GM23338 (cell line): ENCODE measurements around the gene GGT5.
"Not testable (repeated sequence)": the region's sequence is repeated elsewhere in the genome, so short reads cannot be mapped to it uniquely, and the experiment has no call there.

Source experiments
- CREB1 ChIP-seq: fragments of 250-450 bp; sonication (Bioruptor Pico); IDR thresholded peaks from 2 replicates; pipeline ENCODE4 v1.5.0; 2020; ENCODE audit warnings: low read depth, mild to moderate bottlenecking, moderate library complexity
- EZH2 ChIP-seq: fragments of 200-600 bp; sonication (generic); IDR thresholded peaks from one replicate; pipeline ENCODE4 v1.8.0; 2017; ENCODE audit warnings: antibody characterized with exemption, mild to moderate bottlenecking, low read depth; ENCODE audit not compliant: unreplicated experiment
- EZH2phosphoT487 ChIP-seq: fragments of 200-600 bp; sonication (generic); IDR thresholded peaks from one replicate; pipeline ENCODE4 v1.8.1; 2018; ENCODE audit warnings: antibody characterized with exemption; ENCODE audit not compliant: unreplicated experiment
- NANOG ChIP-seq: IDR thresholded peaks from 2 replicates; pipeline ENCODE4 v1.6.1; 2016; ENCODE audit warnings: antibody characterized with exemption, borderline replicate concordance
- POLR2AphosphoS5 ChIP-seq: IDR thresholded peaks from 2 replicates; pipeline ENCODE4 v1.6.1; 2016; ENCODE audit warnings: antibody characterized with exemption, low read depth
- STAT1 ChIP-seq: IDR thresholded peaks from one replicate; pipeline ENCODE4 v1.6.1; 2016; ENCODE audit warnings: antibody characterized with exemption; ENCODE audit not compliant: unreplicated experiment
- ZNF331 ChIP-seq: fragments of 250-450 bp; sonication (Bioruptor Pico); IDR thresholded peaks from 2 replicates; pipeline ENCODE4 v1.5.0; 2020; ENCODE audit warnings: low read depth, mild to moderate bottlenecking, moderate library complexity
- TF ChIP-seq, protein P1 (sequence below), 2 experiments: fragments of 200-600 bp in 1 of 2; sonication (generic) in 1 of 2; conservative IDR thresholded peaks; 2 replicates each; pipeline versions ENCODE4 v1.5.1 to v1.6.1; 2016 to 2017; ENCODE audit warnings: antibody characterized with exemption in 2 of 2, low read depth in 2 of 2, mild to moderate bottlenecking in 2 of 2, moderate library complexity in 1 of 2
- TF ChIP-seq, protein P2 (sequence below): IDR thresholded peaks from one replicate; pipeline ENCODE4 v1.6.1; 2018; ENCODE audit warnings: antibody characterized with exemption; ENCODE audit not compliant: unreplicated experiment

DNA sequence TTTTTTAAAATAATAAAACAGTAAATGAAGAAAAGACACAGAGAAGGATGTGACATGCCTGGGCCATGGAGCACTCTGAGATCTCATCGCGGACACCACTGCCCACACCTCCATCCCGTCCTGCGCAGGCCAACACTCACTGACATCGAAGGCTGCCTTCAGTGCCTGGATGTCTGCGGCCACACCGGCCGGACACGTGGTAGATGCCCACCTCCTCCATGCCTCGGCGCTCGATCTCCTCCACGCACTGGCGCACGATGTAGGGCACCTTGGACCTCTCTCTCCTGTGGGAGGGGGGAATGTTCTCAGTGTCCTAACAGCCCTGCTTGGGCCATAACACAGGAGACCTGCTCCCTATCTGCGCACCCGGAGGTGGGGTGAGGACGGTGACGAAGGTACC, 18.6 kb upstream of the GGT5 start:
- TF ChIP-seq, protein P1, sequence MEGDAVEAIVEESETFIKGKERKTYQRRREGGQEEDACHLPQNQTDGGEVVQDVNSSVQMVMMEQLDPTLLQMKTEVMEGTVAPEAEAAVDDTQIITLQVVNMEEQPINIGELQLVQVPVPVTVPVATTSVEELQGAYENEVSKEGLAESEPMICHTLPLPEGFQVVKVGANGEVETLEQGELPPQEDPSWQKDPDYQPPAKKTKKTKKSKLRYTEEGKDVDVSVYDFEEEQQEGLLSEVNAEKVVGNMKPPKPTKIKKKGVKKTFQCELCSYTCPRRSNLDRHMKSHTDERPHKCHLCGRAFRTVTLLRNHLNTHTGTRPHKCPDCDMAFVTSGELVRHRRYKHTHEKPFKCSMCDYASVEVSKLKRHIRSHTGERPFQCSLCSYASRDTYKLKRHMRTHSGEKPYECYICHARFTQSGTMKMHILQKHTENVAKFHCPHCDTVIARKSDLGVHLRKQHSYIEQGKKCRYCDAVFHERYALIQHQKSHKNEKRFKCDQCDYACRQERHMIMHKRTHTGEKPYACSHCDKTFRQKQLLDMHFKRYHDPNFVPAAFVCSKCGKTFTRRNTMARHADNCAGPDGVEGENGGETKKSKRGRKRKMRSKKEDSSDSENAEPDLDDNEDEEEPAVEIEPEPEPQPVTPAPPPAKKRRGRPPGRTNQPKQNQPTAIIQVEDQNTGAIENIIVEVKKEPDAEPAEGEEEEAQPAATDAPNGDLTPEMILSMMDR (conservative IDR thresholded peaks at IDR 0.05; ENCODE audit: low read depth in 2 of 2), result not testable (repeated sequence)
- not testable (repeated sequence) for TF ChIP-seq POLR2AphosphoS5; STAT1; EZH2; ZNF331 (CRISPR knock-in tag); CREB1 (CRISPR knock-in tag); EZH2phosphoT487; NANOG
- TF ChIP-seq, protein P2, sequence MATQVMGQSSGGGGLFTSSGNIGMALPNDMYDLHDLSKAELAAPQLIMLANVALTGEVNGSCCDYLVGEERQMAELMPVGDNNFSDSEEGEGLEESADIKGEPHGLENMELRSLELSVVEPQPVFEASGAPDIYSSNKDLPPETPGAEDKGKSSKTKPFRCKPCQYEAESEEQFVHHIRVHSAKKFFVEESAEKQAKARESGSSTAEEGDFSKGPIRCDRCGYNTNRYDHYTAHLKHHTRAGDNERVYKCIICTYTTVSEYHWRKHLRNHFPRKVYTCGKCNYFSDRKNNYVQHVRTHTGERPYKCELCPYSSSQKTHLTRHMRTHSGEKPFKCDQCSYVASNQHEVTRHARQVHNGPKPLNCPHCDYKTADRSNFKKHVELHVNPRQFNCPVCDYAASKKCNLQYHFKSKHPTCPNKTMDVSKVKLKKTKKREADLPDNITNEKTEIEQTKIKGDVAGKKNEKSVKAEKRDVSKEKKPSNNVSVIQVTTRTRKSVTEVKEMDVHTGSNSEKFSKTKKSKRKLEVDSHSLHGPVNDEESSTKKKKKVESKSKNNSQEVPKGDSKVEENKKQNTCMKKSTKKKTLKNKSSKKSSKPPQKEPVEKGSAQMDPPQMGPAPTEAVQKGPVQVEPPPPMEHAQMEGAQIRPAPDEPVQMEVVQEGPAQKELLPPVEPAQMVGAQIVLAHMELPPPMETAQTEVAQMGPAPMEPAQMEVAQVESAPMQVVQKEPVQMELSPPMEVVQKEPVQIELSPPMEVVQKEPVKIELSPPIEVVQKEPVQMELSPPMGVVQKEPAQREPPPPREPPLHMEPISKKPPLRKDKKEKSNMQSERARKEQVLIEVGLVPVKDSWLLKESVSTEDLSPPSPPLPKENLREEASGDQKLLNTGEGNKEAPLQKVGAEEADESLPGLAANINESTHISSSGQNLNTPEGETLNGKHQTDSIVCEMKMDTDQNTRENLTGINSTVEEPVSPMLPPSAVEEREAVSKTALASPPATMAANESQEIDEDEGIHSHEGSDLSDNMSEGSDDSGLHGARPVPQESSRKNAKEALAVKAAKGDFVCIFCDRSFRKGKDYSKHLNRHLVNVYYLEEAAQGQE, result not testable (repeated sequence)
